WTC11 (cell line): ENCODE measurements around the gene FOXP1.

ENCODE experiments used
- CBFB ChIP-seq: sonication (generic); formaldehyde crosslinking; IDR thresholded peaks from 2 replicates; pipeline ENCODE4 v1.8.1; 2022; ENCODE audit warnings: mild to moderate bottlenecking, low read depth, missing genetic modification reagents
- ESRRA ChIP-seq: sonication (generic); formaldehyde crosslinking; IDR thresholded peaks from 2 replicates; pipeline ENCODE4 v1.8.1; 2022; ENCODE audit warnings: mild to moderate bottlenecking, missing genetic modification reagents, borderline replicate concordance
- JUN ChIP-seq: sonication (generic); formaldehyde crosslinking; IDR thresholded peaks from 2 replicates; pipeline ENCODE4 v1.8.0; 2023; ENCODE audit warnings: mild to moderate bottlenecking, missing genetic modification reagents
- TF ChIP-seq, protein P1 (sequence below): fragments of 200-600 bp; IDR thresholded peaks from 2 replicates; pipeline ENCODE4 v1.8.0; 2022; ENCODE audit warnings: antibody characterized with exemption
- TF ChIP-seq, protein P2 (sequence below): sonication (generic); formaldehyde crosslinking; conservative IDR thresholded peaks from 2 replicates; pipeline ENCODE4 v1.8.1; 2022; ENCODE audit warnings: mild to moderate bottlenecking, missing genetic modification reagents
- TF ChIP-seq, protein P3 (sequence below): sonication (generic); formaldehyde crosslinking; IDR thresholded peaks from 2 replicates; pipeline ENCODE4 v1.8.1; 2023; ENCODE audit warnings: mild to moderate bottlenecking, moderate library complexity, missing genetic modification reagents
- TF ChIP-seq, protein P4 (sequence below): sonication (generic); formaldehyde crosslinking; IDR thresholded peaks from 2 replicates; pipeline ENCODE4 v1.8.1; 2022; ENCODE audit warnings: mild to moderate bottlenecking, missing genetic modification reagents, moderate library complexity, borderline replicate concordance
- TF ChIP-seq, protein P5 (sequence below): sonication (generic); formaldehyde crosslinking; IDR thresholded peaks from 2 replicates; pipeline ENCODE4 v1.8.1; 2022; ENCODE audit warnings: missing genetic modification reagents, borderline replicate concordance
- TF ChIP-seq, protein P6 (sequence below): sonication (generic); formaldehyde crosslinking; IDR thresholded peaks from 2 replicates; pipeline ENCODE4 v1.8.1; 2023; ENCODE audit warnings: mild to moderate bottlenecking, missing genetic modification reagents, borderline replicate concordance
- TF ChIP-seq, protein P7 (sequence below): sonication (generic); formaldehyde crosslinking; IDR thresholded peaks from 2 replicates; pipeline ENCODE4 v1.8.0; 2022; ENCODE audit warnings: mild to moderate bottlenecking, missing genetic modification reagents

DNA sequence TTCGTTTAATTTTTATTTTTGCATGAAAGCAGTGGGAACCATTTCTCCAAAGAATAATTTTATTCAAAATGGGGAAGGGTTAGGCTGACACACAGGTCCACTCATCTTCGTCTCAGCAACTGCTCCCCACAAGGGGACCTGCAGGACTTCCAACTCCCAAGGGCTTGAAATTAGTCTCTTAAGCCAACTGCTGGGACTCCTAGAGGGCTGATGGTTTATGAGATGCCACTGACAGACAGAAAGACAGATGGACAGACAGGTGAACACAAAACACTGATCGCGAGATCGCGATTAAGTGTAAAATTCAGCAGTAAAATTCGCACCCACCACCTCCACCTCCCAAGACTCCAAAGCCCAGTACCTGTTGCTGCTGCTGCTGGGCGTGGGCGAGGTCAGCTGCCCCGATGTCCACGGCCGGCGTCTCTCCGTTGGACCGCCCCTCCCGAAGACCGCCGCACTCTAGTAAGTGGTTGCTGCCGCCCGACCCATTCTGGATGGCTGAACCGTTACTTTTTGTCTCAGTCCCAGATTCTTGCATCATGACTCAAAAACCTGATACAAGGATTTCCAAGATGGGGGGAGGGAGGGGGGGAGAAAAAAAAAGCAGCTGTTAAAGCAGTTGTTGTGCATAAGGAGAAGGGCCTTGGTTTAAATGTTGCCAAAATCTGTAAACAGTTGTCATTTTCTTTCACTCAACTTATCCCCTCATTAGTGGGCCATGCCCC lies 385.5 kb downstream of the FOXP1 start:
- TF ChIP-seq, protein P1, sequence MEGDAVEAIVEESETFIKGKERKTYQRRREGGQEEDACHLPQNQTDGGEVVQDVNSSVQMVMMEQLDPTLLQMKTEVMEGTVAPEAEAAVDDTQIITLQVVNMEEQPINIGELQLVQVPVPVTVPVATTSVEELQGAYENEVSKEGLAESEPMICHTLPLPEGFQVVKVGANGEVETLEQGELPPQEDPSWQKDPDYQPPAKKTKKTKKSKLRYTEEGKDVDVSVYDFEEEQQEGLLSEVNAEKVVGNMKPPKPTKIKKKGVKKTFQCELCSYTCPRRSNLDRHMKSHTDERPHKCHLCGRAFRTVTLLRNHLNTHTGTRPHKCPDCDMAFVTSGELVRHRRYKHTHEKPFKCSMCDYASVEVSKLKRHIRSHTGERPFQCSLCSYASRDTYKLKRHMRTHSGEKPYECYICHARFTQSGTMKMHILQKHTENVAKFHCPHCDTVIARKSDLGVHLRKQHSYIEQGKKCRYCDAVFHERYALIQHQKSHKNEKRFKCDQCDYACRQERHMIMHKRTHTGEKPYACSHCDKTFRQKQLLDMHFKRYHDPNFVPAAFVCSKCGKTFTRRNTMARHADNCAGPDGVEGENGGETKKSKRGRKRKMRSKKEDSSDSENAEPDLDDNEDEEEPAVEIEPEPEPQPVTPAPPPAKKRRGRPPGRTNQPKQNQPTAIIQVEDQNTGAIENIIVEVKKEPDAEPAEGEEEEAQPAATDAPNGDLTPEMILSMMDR: no peak
- TF ChIP-seq, protein P2, sequence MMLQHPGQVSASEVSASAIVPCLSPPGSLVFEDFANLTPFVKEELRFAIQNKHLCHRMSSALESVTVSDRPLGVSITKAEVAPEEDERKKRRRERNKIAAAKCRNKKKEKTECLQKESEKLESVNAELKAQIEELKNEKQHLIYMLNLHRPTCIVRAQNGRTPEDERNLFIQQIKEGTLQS (CRISPR knock-in tag): no peak
- TF ChIP-seq, protein P3, sequence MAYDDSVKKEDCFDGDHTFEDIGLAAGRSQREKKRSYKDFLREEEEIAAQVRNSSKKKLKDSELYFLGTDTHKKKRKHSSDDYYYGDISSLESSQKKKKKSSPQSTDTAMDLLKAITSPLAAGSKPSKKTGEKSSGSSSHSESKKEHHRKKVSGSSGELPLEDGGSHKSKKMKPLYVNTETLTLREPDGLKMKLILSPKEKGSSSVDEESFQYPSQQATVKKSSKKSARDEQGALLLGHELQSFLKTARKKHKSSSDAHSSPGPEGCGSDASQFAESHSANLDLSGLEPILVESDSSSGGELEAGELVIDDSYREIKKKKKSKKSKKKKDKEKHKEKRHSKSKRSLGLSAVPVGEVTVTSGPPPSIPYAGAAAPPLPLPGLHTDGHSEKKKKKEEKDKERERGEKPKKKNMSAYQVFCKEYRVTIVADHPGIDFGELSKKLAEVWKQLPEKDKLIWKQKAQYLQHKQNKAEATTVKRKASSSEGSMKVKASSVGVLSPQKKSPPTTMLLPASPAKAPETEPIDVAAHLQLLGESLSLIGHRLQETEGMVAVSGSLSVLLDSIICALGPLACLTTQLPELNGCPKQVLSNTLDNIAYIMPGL: no peak
- TF ChIP-seq, protein P4, sequence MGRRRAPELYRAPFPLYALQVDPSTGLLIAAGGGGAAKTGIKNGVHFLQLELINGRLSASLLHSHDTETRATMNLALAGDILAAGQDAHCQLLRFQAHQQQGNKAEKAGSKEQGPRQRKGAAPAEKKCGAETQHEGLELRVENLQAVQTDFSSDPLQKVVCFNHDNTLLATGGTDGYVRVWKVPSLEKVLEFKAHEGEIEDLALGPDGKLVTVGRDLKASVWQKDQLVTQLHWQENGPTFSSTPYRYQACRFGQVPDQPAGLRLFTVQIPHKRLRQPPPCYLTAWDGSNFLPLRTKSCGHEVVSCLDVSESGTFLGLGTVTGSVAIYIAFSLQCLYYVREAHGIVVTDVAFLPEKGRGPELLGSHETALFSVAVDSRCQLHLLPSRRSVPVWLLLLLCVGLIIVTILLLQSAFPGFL (CRISPR knock-in tag): no peak
- TF ChIP-seq ESRRA (CRISPR knock-in tag) (no peak), JUN (CRISPR knock-in tag) (no peak), CBFB (CRISPR knock-in tag) (no peak)
- TF ChIP-seq, protein P5, sequence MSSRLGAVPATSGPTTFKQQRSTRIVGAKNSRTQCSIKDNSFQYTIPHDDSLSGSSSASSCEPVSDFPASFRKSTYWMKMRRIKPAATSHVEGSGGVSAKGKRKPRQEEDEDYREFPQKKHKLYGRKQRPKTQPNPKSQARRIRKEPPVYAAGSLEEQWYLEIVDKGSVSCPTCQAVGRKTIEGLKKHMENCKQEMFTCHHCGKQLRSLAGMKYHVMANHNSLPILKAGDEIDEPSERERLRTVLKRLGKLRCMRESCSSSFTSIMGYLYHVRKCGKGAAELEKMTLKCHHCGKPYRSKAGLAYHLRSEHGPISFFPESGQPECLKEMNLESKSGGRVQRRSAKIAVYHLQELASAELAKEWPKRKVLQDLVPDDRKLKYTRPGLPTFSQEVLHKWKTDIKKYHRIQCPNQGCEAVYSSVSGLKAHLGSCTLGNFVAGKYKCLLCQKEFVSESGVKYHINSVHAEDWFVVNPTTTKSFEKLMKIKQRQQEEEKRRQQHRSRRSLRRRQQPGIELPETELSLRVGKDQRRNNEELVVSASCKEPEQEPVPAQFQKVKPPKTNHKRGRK (CRISPR knock-in tag): no peak
- TF ChIP-seq, protein P6, sequence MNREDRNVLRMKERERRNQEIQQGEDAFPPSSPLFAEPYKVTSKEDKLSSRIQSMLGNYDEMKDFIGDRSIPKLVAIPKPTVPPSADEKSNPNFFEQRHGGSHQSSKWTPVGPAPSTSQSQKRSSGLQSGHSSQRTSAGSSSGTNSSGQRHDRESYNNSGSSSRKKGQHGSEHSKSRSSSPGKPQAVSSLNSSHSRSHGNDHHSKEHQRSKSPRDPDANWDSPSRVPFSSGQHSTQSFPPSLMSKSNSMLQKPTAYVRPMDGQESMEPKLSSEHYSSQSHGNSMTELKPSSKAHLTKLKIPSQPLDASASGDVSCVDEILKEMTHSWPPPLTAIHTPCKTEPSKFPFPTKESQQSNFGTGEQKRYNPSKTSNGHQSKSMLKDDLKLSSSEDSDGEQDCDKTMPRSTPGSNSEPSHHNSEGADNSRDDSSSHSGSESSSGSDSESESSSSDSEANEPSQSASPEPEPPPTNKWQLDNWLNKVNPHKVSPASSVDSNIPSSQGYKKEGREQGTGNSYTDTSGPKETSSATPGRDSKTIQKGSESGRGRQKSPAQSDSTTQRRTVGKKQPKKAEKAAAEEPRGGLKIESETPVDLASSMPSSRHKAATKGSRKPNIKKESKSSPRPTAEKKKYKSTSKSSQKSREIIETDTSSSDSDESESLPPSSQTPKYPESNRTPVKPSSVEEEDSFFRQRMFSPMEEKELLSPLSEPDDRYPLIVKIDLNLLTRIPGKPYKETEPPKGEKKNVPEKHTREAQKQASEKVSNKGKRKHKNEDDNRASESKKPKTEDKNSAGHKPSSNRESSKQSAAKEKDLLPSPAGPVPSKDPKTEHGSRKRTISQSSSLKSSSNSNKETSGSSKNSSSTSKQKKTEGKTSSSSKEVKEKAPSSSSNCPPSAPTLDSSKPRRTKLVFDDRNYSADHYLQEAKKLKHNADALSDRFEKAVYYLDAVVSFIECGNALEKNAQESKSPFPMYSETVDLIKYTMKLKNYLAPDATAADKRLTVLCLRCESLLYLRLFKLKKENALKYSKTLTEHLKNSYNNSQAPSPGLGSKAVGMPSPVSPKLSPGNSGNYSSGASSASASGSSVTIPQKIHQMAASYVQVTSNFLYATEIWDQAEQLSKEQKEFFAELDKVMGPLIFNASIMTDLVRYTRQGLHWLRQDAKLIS (CRISPR knock-in tag): no peak
- TF ChIP-seq, protein P7, sequence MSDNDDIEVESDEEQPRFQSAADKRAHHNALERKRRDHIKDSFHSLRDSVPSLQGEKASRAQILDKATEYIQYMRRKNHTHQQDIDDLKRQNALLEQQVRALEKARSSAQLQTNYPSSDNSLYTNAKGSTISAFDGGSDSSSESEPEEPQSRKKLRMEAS (CRISPR knock-in tag): no peak
